Measurements from ENCODE around the gene ANP32A.
A peak's percentile ranks its signal among the peaks of the same experiment; 100 is the strongest.

The ANP32A gene

DNA sequence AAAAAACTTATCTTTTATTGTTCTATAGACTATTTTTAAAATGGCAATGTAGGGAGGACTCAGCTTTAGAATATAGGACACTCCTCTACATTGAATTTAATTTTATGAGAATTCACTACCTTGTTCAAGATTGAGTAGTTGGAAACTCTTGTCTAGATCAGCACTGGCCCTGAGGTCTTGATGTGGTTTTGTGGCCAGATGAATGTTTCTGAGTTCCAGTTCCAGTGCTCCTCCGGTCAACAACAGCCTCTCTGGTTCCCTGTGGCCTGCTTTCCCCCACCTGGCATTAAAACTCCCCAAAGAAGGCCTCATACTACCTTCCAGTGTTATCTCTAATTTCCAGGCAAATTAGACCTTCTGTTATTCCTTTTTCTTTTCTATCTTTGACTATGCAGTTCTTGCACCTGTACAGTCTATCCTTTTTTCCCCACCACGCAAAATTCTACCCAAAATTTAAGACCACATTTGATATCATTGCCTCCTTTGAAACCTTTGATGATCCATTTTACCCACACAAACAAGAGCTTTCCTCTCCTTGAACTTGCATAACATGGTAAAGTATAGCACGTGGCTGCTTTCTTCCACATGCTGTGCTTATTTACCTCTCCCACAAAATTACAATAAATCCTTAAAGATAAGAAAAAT lies 9.6 kb upstream of the ANP32A start:
- TF ChIP-seq, protein P1, sequence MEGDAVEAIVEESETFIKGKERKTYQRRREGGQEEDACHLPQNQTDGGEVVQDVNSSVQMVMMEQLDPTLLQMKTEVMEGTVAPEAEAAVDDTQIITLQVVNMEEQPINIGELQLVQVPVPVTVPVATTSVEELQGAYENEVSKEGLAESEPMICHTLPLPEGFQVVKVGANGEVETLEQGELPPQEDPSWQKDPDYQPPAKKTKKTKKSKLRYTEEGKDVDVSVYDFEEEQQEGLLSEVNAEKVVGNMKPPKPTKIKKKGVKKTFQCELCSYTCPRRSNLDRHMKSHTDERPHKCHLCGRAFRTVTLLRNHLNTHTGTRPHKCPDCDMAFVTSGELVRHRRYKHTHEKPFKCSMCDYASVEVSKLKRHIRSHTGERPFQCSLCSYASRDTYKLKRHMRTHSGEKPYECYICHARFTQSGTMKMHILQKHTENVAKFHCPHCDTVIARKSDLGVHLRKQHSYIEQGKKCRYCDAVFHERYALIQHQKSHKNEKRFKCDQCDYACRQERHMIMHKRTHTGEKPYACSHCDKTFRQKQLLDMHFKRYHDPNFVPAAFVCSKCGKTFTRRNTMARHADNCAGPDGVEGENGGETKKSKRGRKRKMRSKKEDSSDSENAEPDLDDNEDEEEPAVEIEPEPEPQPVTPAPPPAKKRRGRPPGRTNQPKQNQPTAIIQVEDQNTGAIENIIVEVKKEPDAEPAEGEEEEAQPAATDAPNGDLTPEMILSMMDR (conservative IDR thresholded peaks at IDR 0.05; ENCODE audit: low read depth, low read length): no peak
- no peak overlapping the region for H3K4me3 ChIP-seq (ENCODE audit: low read length)
- no peak for DNase-seq (ENCODE audit: low read depth)

DNA sequence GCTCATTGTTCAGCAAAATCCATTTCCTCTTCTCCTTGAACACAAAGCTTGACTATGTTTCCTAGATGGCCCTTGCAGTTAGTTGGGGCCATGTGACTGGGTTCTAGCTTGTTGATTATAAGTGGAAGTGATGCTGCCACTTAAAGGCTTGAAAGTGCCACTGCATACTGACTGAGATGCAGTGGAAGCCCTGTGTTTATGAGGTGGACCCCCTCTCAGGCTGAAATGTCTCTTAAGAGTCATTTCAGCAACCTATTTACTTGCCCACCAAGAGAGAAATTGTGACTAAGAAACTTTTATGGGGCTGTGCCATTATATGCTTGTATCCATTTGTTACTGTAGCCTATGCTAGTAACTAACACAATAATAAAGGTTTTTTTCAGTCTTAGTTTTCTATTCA lies 8.4 kb upstream of the ANP32A start:
- DNase-seq (ENCODE audit: low read depth): no peak
- H3K4me3 ChIP-seq (ENCODE audit: low read length): no peak overlapping the region
- TF ChIP-seq, protein P1 (conservative IDR thresholded peaks at IDR 0.05; ENCODE audit: low read depth, low read length): peak; percentile 51

DNA sequence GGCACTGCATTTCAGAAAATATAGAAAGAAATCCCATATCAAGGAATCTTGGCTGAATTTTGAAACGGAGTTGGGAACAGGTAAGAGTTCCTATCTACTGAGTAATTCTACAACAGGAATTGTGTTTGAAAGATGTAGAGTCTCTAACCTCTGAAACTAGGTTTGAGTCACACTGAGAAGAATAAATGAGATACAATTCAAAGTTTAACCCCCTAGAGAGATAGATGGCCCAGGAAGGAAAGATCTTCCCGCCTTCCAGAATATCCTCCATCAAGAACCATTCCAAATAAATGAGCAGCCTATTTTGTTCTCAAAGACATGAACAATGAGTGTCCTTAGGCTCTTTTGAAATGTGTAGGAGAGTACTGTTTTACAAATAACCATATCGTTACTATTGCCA lies 2.9 kb upstream of the ANP32A start:
- no peak overlapping the region for H3K4me3 ChIP-seq (ENCODE audit: low read length)
- TF ChIP-seq, protein P1 (conservative IDR thresholded peaks at IDR 0.05; ENCODE audit: low read depth, low read length): no peak
- DNase-seq (ENCODE audit: low read depth): no peak

DNA sequence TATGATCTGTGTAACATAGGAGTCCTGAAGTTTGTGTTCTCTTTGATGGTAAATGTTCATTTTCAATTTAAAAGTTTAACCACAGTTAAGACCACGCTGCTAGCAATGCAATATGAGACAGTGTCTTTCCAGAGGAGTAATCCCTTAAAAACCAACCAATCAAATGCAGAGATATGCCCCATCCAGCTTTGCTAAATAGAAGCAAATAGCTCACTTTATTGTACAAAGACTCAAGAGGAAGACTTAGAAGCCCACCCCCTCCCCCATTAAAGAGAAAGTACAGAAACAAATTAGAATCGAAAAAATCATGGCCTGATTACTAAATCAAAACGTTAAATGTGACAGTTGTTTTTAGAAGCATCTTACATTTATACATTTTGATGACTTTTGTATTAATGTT lies 2.1 kb upstream of the ANP32A start:
- TF ChIP-seq, protein P1 (conservative IDR thresholded peaks at IDR 0.05; ENCODE audit: low read depth, low read length): no peak
- H3K4me3 ChIP-seq (ENCODE audit: low read length): no peak overlapping the region
- no peak for DNase-seq (ENCODE audit: low read depth)

DNA sequence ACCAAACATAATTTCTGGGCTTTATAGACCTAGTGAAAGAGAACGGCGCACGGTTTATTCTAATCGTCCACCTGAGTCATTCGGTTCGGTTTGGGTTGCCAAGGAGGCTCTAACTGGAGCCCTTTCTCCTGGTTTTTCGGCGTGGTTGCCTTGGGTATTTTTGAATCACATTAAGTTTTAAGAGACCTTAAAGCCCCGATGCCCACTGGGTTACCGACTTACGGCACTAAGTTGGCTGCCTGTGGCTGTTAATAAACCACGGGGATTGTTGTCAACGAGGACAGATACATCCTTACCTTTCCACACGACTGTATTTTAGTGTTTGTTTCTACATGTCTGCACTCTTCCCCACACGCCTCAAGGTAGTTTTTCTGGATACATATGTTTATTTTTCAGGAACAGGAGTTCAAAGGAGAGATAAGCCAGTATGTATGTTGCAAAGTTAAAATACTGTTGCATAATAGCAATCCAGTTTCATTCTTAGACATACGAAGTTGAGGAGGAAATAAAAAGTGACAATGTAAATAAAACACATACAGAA lies 1.2 kb upstream of the ANP32A start:
- peak overlapping the region; percentile 91 for H3K4me3 ChIP-seq (ENCODE audit: low read length)
- DNase-seq (ENCODE audit: low read depth): no peak

DNA sequence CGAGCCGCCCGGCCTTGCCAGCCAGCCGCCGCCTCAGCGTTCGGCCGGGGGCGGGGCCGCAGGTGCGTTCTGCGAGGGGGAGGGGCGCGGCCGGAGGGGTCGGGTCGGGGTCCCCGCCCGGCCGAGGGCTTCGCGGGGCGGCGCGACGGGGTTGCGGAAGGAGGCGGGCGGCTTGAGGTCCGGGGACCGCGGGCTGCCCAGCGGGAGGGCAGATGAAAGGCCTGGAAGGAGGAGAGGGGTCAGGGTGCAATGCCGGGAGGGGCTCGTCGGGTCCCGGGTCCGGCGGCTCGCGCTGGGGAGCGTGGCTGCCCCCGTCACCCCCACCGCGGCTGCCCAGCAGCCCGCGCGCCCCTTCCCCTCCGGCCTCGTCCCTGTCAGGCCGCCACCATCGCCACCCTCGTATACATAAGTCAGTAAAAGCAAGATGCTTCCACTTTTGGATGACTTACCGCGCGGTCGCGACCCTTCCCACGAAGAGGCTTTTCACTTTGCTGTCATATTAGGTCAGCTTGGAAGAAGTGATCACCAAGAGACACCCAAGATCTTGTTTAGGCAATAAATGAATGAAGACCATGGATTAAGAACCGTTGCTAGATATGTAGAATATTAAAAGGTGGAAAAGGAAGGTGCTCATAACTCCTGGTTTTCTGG lies 620 bp upstream of the ANP32A start:
- no peak for DNase-seq (ENCODE audit: low read depth)
- TF ChIP-seq, protein P1 (conservative IDR thresholded peaks at IDR 0.05; ENCODE audit: low read depth, low read length): no peak
- H3K4me3 ChIP-seq (ENCODE audit: low read length): peak overlapping the region; percentile 91

More for the DNA sequence above, 1.2 kb upstream of the ANP32A start:
- TF ChIP-seq, protein P1 (conservative IDR thresholded peaks at IDR 0.05; ENCODE audit: low read depth, low read length): no peak

Data from retinal pigment epithelial cell (primary cell).